Nucleus accumbens (tissue), 56 donors: ENCODE measurements around the gene CACNA1C.

Source experiments
- DNase-seq, 56 donors: peaks; one replicate each; lab custom pipeline; 2025; lab: John Stamatoyannopoulos, UW

CACNA1C gene

DNA sequence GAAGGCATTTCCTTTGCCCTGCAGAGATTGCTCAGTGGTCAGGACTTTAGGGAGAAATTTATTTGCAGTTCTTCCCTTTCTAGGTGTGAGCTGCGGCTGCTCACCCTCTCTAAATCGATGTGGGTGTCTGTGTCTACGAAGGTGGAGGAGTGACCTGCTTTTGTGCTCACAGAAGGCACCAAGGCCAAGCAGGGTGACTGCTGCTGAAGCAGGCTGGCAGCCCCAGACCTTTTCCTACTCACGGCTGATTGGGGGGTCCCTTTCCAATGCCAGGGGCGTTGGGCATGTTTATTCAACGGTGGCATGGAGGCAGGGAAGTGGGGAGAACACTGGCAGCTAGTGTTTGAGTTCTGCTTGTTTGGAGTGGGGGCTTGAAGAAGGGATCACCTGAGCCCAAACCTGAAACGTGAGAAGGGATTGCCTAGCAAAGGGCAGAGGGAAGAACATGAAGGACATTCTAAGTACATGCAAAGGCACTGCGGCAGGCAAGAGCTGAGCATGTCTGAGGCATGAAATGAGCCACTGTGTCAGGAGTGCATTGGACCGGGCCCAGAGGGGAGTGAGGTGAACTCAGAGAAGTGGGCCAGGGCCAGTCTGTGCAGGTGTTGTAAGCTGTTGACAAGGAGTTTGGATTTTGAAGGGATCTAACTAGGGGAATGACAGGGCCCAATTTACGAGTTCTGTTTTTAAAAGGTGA lies 56.3 kb downstream of the CACNA1C start:
- no peak for DNase-seq

DNA sequence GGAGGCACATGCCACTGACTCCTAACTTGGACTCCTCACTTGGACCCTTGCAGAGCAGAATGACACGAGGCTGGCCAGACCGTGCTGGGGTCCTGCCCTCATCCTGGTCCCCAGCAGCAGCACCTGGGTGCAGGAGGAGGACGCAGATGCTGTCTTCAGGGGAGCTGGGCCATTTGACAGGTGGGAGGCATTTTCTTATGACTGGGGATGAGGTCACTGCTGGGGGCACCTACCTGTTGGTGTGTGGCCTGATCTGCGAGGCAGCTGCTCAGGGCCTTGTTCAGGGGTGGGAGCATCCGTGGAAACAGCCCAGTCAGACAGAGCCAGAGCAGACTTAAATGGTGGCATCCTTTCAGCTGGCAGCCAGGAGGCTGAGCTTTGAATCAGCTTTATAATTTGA lies 57.3 kb downstream of the CACNA1C start:
- no peak for DNase-seq

DNA sequence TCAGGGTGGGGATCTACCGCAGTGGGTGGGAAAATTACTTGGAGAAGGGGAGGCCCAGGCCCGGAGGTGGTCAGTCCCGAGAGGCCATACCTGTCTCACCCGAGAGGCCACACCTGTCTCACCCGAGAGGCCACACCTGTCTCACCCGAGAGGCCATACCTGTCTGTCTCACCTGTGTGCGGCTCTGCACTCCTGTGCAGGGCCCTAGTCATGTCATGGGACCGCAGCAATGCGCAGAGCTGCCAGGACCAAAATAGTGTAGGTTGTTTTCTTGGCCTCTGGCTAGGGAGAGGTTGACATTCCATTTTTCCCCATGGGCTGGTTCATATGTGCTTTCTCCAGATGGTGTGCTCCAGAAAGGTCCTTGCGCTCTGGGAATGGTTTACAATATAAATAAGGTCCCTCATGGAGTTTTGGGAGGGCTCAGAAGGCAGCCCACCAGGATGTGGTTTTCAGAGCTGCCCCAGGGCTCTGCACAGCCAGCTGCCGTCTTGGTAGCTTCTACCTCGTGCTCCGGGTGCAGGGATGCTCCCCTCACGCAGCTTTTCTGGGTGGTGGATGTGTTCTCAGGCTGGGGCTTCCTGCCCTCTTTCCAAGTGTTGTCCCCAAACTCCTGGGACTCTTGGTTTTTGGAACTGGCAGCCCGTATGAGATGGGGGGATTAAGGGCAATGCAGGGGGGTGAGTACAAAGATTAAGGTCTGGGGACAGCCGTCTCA lies 58.2 kb downstream of the CACNA1C start:
- DNase-seq = no peak

DNA sequence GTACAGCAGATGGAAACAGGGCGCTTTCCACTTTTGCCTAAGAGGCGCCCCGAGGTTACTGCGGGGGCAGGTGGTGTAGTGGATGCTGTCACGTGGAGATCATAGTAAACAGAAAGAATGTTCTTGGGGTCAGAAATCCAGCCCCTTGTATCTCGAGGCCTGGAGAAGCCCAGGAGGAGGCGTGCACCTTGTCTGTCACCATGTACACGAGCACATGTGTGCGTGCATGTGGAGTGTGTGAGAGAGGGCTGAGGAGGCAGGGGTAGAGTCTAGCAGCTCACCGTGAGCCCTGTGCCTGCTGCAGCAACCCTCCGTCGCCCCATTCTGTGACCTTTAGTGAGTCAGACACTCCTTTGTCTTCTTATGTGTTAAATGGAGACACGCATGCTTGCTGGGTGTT lies 59.0 kb downstream of the CACNA1C start:
- peak in 1 of 56 donors; percentile 12 for DNase-seq

DNA sequence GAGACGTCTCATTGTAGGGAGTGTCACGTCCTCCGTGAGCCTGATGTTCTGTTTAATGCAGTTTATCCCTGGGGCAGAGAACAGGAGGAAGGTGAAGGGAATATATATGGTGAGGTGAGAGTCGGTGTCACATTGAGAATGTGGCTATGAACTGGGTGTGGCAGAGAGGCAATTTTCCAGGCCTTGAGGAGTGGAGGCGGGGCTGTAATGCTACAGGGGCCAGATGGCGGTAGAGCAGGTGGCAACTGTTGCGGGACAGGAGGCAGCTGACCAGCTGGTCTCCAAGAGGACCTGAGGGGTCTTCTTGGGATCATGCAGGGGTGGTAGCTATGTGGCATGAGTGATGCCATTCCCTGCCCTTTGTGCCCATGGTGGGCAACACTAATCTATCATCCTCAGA lies 59.6 kb downstream of the CACNA1C start:
- DNase-seq = no peak

DNA sequence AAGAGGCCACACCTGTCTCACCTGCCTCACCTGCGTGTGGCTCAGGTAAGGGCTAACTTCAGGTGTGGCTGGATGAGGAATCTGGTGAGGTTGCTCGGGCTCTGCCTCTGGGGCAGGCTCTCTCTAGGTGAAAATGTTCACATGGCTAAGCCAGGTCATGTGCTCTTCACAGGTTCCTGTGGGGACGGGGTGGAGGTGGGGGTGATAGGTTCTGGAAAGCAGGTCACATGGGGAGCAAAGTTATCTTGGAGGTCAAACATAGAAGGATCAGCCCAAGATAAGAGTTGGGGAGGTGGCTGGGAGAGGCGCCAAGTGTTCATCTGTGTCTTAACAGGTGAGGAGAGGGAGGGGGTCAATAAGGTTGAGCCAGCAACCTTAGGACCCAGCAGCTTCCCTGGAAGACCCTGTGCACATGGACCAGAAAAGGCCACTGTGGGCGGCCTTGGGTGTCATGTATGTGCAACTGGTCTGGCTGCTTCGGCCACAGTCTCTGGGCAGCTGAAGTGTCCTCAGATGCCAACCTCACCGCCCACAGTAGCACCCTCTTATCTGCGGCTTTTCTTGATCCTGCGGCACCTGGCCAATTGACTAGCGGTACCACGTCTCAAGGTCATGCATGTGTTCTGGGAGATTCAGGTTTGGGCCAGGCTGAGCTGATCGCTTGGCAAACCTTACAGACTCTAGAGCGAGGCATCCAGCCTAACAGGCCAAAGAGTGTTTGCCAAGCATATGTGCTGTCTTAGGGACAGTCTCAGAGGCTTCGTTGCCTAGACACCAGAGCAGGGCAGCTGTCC lies 60.5 kb downstream of the CACNA1C start:
- DNase-seq = no peak

DNA sequence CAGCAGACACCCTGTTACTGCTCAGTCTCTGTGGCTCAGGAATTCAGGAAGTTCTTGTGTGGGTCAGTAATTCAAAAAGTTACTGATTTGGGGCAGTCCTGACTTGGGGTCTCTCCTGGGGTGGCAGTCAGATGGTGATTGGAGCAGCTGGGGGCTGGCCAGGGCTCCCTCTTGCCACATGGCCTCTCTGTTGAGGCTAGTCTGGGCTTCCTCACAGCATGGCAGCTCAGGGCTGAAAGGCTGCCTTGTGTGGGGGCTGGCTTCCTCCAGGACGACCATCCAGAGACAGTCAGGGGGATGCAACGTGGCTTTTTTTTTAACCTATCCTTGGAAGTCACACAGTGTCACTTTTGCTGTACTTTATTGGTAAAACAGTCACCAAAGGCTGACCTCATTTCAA lies 61.3 kb downstream of the CACNA1C start:
- no peak for DNase-seq

DNA sequence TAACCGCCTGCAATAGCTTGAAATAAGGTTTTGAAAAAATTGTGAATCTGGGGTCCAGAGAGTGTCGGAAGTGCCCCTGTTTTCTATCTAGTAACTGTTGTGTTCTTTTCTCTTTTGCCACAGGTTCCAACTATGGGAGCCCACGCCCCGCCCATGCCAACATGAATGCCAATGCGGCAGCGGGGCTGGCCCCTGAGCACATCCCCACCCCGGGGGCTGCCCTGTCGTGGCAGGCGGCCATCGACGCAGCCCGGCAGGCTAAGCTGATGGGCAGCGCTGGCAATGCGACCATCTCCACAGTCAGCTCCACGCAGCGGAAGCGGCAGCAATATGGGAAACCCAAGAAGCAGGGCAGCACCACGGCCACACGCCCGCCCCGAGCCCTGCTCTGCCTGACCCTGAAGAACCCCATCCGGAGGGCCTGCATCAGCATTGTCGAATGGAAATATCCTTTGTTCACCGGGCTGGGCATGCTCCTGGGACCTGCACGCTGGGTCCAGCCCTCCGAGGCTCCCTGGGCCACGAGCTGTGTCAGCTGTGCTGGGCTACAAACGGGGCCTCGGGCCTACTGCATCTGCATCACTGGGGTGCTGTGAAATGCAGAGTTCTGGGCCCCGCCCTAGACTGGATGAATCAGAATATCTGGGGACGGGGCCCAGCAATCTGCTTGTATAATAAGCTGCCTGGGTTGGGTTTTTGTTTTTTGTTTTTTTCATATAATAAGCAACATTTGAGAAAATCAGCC lies 62.5 kb downstream of the CACNA1C start:
- DNase-seq = no peak

DNA sequence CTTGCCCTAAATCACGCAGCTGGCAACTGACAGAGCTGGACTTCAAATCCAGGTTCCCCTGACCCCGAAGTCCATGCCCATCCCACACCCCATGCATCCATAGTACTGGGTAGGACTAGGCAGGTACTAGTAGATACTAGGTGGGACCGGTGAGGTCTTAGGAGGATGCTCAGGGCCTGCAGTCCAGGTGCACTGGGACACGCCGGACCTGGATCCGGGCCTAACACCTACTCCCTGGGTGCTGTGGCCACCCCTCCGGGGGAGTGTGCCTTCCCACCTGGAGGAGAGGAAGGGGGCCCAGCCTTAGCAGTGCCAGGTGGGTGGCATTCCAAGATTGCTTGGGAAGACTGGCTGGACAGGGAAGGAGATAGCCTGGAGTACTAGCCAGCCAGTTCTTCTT lies 64.8 kb downstream of the CACNA1C start:
- no peak for DNase-seq

DNA sequence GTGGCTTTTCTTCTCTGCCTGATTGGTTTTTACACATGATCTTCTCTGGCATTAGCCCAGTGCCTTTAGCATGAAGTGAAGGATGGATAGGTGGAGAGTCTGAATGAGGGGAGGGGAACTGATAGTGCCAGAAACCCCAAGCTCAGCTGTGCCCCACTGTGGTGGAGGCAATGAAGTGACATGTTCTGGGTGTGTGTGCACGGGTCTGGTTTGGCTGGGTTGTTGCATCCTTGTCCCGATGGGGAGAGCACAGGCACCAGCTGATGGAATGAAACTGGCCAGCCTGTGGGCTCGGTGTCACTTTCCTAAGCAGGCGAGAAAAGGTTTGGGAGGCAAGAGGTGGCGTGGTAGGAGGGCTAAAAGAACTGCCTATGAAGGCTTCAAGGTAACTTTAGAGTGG lies 65.3 kb downstream of the CACNA1C start:
- DNase-seq = no peak

DNA sequence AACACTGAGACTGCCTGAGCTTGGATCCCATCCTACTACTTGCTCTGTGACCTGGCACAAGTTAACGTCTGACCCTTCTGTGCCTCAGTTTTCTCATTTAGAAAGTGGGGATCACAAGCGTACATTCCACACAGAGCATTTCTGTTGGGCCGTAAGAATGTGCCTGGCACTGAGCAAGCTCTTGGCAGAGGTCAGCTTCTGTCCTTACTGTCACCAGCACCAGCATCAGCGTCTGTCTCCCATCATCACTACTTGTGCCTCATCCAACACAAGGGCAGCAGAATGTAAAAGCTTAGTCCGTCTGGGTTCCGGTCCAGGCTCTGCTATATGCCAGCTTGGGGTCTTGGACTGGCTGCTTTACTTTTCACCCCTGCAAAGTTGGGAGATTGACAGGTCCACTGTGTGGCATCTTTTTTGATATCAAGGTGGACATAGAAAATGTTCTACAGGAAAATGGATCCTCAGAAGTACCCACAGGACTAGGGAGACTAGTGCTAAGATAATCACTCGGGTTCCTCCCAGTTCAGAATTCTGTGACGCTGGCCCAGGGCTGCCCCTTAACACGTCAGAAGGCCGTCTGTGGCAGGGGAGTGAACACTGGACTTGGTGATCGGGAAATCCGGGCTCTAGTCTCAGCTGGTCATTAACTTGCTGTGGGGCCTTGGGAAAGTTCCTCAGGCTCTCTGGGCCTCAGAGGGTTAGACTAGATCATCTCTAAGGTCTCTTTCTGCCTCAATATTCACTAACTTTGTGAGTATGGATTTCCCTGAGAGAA lies 65.9 kb downstream of the CACNA1C start:
- DNase-seq = no peak

DNA sequence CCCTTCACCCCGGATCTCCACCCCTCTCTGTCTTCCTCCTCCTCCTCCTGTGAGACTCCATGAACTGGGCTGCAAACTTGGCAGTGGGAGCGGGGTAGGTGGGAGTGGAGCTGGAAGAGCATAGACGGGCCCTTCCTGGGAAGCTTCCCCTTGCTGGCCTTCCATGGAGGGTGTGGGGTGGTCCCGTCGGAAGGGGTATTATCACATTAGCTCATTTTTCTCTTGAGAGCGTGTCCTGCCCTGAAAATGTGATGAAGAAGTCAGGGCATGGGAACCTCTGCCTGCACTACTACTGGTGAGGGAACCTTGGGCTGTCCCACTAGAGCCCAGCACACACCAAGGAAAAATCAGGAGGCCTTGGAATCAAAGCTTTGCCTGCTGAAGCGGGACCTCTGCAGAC lies 66.5 kb downstream of the CACNA1C start:
- no peak for DNase-seq

DNA sequence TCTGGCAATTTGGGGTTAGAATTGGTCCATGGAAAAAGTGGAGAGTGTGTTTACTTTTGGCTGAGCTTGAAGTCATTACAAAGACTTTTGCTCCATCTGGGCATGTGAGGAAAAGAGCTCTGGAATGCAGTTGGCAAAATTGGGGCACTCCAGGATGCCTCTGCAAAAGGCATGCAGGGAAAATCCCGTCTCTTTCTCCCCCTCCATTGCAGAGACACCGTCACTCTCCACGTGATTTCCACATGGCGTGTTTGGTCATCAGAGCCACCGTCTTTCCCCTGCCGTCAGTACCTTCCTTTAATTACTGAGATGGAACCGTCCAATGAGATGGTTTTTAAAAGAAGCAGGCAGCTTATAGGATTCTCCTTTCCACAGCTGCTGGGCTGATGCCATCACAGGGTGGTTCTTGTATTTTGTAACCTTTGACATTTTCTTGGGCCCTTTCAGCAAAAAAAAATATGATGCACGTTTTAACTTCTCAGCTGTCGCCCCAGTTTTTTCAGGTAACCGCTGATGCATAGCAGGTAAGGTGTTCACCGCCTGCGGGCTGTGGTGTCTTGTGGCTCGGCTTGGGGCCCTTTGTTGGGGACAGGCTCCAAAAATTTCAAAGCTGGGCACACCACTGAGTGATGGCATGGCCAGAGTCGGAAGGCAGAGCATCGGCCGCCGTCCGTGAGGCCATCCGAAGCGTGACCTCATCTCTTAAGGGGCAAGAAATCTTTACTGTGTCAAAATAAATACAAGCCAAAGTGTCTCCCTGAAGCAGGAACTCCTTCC lies 68.4 kb downstream of the CACNA1C start:
- no peak for DNase-seq

DNA sequence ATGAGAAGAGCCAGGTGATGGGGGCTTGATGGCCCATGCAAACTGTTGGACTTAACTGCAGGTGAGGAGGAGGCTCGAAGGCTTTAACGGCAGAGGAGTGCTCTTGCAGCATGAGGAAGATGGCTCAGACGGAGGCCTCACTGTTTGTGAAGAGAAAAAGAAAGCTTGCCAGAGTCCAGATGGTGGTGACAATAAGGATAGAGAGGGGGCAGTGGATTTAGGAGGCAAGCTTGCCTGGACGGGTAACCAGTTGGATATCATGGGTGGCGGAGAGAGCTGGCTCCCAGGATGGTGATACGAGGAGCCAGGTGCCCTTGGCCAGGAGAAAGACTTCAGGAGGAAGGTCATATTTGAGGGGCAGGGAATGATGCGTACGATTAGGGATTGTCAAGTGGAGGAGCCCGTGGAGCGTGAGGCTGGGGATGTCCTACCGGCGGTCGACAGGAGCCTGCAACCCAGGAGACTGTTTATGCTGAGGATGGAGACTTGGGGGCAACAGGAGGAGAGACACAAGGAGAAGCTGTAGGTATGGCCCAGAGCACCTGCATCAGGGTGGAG lies 71.8 kb downstream of the CACNA1C start:
- no peak for DNase-seq

DNA sequence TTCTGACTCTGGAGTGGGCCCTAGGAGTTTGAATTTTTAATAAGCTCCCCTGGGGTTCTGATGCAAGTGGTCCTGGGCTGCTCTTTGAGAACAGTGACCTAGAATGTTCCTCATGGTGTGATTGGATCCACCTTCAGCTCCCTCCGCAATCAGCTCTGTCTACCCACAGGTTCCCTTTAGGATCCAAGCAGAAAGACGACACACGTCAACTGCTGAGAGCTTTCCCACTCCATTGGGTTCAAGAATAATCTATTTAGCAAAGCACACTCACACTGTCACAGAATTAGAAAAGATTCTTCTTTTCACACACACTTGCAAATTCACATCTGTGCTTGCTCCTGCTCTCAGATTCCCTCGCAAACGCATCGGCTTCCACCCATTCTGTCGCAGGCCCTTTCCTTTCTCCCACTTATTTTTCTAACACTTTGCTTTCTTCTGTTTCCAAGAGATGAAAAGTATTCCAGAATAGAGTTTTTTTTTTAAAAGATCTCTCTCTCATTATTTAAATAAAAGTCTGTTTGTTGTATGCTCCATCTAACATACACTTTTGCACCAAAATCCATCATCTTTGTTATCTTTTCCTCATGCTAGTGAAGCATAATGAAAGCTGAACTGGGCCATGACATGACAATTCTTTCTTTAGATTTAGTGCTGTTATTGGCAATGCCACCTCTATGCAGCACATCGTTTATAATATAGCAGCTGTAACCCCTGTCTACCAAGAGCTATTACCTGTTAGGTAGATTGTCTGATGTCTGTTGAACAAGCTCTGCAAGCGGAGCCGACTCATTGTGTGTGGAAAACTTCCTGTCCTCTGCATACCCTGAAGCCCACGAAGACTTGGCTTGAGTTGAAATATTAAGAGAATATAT lies 73.1 kb downstream of the CACNA1C start:
- peak in 5 of 56 donors; percentile 2 to 31 (median 14) for DNase-seq

DNA sequence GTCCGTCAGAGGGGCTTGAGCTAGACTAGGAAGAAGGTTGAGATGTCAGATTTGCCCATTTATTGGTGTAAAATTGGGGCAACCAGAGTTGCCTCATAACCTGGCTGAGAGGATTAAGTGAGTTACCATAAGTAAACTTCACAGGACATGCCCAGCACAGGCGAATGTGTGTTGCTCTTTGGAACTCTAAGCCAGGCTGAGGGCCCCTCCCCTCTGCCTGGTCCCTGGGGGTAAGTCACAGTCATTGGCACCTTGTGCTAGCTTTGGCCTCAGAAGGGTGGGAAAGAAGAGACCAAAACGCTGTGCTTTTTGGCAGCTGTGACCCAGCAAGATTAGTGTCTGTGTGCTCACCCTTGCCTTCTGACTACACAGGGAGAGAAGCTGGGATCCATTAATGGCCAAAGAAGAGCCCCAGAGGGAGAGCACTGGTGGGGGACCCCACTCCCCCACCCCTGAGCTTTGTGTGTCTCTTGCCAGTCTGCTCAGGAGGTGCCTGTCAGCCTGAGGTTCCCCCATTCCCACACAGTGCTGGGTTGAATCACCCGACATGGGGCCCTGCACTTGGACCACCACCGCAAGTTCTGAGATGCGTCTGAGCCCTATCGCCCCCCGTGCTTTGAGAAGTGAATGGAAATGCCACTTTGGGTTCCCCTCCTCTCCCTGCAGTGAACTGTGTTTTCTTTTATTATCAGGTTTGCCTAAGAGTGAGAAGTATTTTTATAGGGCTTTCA lies 74.1 kb downstream of the CACNA1C start:
- DNase-seq = no peak

DNA sequence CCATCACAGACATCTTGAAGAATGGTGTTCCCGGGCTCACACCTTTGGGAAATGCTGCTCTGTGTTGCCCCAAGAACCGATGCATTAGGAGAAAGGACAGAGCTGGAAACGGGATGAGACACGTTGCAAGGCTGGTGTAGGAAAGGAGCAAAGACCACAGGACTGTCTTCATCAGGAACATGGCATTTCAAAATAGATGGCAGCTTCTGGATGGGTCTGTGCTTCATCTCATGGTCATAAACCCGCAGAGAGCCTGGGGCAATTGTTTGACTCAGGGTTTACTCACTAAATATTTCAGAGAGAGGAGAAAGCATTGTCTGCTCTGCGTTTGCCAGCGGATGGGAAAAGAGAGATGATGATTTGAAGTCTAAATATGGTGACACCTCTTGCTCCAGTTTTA lies 76.3 kb downstream of the CACNA1C start:
- no peak for DNase-seq
